Middle frontal gyrus (tissue), 1 donor: Measurements from ENCODE around the gene TMEM273.

Source experiments
- DNase-seq: peaks from one replicate; pipeline ENCODE4 v3.0.0-alpha.2; 2015; ENCODE audit warnings: low spot score; ENCODE audit errors: extremely low spot score

Gene TMEM273

GRCh38 chr10:49176310-49177268 is 11.6 kb downstream of the TMEM273 start:
- DNase-seq, result no peak

- DNase-seq, result no peak
Measured at GRCh38 chr10:49175587-49176309, 12.4 kb downstream of the TMEM273 start.

GRCh38 chr10:49174926-49175500 is 13.2 kb downstream of the TMEM273 start:
- no peak for DNase-seq

GRCh38 chr10:49174261-49174925 is 13.8 kb downstream of the TMEM273 start:
- no peak for DNase-seq

- no peak for DNase-seq
Measured at GRCh38 chr10:49173853-49174252, 14.3 kb downstream of the TMEM273 start.

GRCh38 chr10:49173201-49173772 is 14.9 kb downstream of the TMEM273 start:
- DNase-seq, result no peak

GRCh38 chr10:49172777-49173132 is 15.4 kb downstream of the TMEM273 start:
- DNase-seq, result no peak

GRCh38 chr10:49172061-49172776 is 16.0 kb downstream of the TMEM273 start:
- DNase-seq, result no peak

- no peak for DNase-seq
Measured at GRCh38 chr10:49171326-49172060, 16.7 kb downstream of the TMEM273 start.

GRCh38 chr10:49170632-49171325 is 17.4 kb downstream of the TMEM273 start:
- no peak for DNase-seq

- no peak for DNase-seq
Measured at GRCh38 chr10:49169776-49170175, 18.4 kb downstream of the TMEM273 start.

- DNase-seq, result no peak
Measured at GRCh38 chr10:49168831-49169500, 19.2 kb downstream of the TMEM273 start.

- DNase-seq, result no peak
Measured at GRCh38 chr10:49168171-49168540, 20.0 kb downstream of the TMEM273 start.

- DNase-seq, result no peak
Measured at GRCh38 chr10:49167425-49168170, 20.6 kb downstream of the TMEM273 start.

- peak; percentile 23 for DNase-seq
Measured at GRCh38 chr10:49166484-49167400, 21.4 kb downstream of the TMEM273 start.

GRCh38 chr10:49165821-49166483 is 22.2 kb downstream of the TMEM273 start:
- no peak for DNase-seq
